Epithelial cell of prostate (primary cell): ENCODE results near the gene NCKAP1.

Experiments
- DNase-seq: peaks from one replicate; pipeline ENCODE4 v3.0.0-alpha.2; 2011; ENCODE audit warnings: low read depth, low spot score
- H3K27ac ChIP-seq: fragments of 450-650 bp; 2 replicates; pipeline ENCODE4 v1.5.1; 2017; ENCODE audit warnings: mild to moderate bottlenecking

The NCKAP1 gene

GRCh38 chr2:182952741-182953450 lies 85.4 kb downstream of the NCKAP1 start:
- DNase-seq = no peak

GRCh38 chr2:182951948-182952663 lies 86.2 kb downstream of the NCKAP1 start:
- peak overlapping the region; percentile 74 for H3K27ac ChIP-seq
- DNase-seq = no peak

More at GRCh38 chr2:182952741-182953450, 85.4 kb downstream of the NCKAP1 start:
- peak overlapping the region; percentile 74 for H3K27ac ChIP-seq

GRCh38 chr2:182950546-182950945 lies 87.7 kb downstream of the NCKAP1 start:
- peak overlapping the region; percentile 74 for H3K27ac ChIP-seq
- DNase-seq = no peak

GRCh38 chr2:182949572-182950189 lies 88.6 kb downstream of the NCKAP1 start:
- peak overlapping the region; percentile 74 for H3K27ac ChIP-seq
- DNase-seq = peak; percentile 51

GRCh38 chr2:182949052-182949451 lies 89.2 kb downstream of the NCKAP1 start:
- DNase-seq = no peak
- H3K27ac ChIP-seq = peak overlapping the region; percentile 74

- H3K27ac ChIP-seq = no peak overlapping the region
- no peak for DNase-seq
Observed at GRCh38 chr2:182946958-182947369, 91.3 kb downstream of the NCKAP1 start.

GRCh38 chr2:182943339-182943738 lies 94.9 kb downstream of the NCKAP1 start:
- H3K27ac ChIP-seq = no peak overlapping the region
- no peak for DNase-seq

- no peak overlapping the region for H3K27ac ChIP-seq
- DNase-seq = no peak
Observed at GRCh38 chr2:182942756-182943155, 95.5 kb downstream of the NCKAP1 start.

GRCh38 chr2:182941919-182942318 lies 96.3 kb downstream of the NCKAP1 start:
- H3K27ac ChIP-seq = no peak overlapping the region
- DNase-seq = no peak

- peak overlapping the region; percentile 20 for H3K27ac ChIP-seq
- DNase-seq = no peak
Observed at GRCh38 chr2:182941121-182941722, 97.0 kb downstream of the NCKAP1 start.

- H3K27ac ChIP-seq = peak overlapping the region; percentile 39
- DNase-seq = no peak
Observed at GRCh38 chr2:182937870-182938269, 100.4 kb downstream of the NCKAP1 start.

- H3K27ac ChIP-seq = no peak overlapping the region
- DNase-seq = no peak
Observed at GRCh38 chr2:182933629-182934028, 104.6 kb downstream of the NCKAP1 start.

- no peak overlapping the region for H3K27ac ChIP-seq
- DNase-seq = no peak
Observed at GRCh38 chr2:182929972-182930371, 108.3 kb downstream of the NCKAP1 start.

- DNase-seq = no peak
Observed at GRCh38 chr2:182924306-182924705, 114.0 kb downstream of the NCKAP1 start.

GRCh38 chr2:182921234-182921633 lies 117.0 kb downstream of the NCKAP1 start:
- no peak for DNase-seq
- no peak overlapping the region for H3K27ac ChIP-seq

More at GRCh38 chr2:182924306-182924705, 114.0 kb downstream of the NCKAP1 start:
- no peak overlapping the region for H3K27ac ChIP-seq

- no peak for DNase-seq
Observed at GRCh38 chr2:182920631-182921056, 117.6 kb downstream of the NCKAP1 start.

GRCh38 chr2:182920089-182920488 lies 118.2 kb downstream of the NCKAP1 start:
- DNase-seq = no peak
- H3K27ac ChIP-seq = no peak overlapping the region

More at GRCh38 chr2:182920631-182921056, 117.6 kb downstream of the NCKAP1 start:
- no peak overlapping the region for H3K27ac ChIP-seq

GRCh38 chr2:182918961-182919652 lies 119.2 kb downstream of the NCKAP1 start:
- H3K27ac ChIP-seq = no peak overlapping the region
- DNase-seq = no peak

GRCh38 chr2:182917924-182918323 lies 120.3 kb downstream of the NCKAP1 start:
- no peak for DNase-seq
- H3K27ac ChIP-seq = no peak overlapping the region

GRCh38 chr2:182916417-182916816 lies 121.8 kb downstream of the NCKAP1 start:
- peak overlapping the region; percentile 38 for H3K27ac ChIP-seq
- DNase-seq = no peak
